B cell (primary cell): ENCODE measurements around the gene IGFBP7. TPM values are rescaled to one million over a fixed set of nuclear protein-coding genes. Genes with fewer than 3 reads are reported as not detected.

Experiments
- ATAC-seq: fragments of 200-7000 bp; cut with Tn5 transposase; one replicate; pipeline ENCODE4 v1.10.0; 2021; ENCODE audit warnings: low read depth, mild to moderate bottlenecking, moderate number of reproducible peaks, moderate library complexity
- CTCF ChIA-PET: fragments of 350-600 bp; sonication (Branson Sonifier 250); formaldehyde crosslinking; loops from one replicate; lab custom pipeline; 2021; ENCODE audit warnings: antibody characterized with exemption, inconsistent platforms; lab: Charles Lee
- POLR2A ChIA-PET: fragments of 350-600 bp; sonication (Branson Sonifier 250); formaldehyde crosslinking; loops from one replicate; lab custom pipeline; 2021; ENCODE audit warnings: antibody characterized with exemption; lab: Charles Lee
- DNase-seq: peaks from one replicate; pipeline ENCODE4 v3.0.0; 2013
- H2AFZ ChIP-seq: 2 replicates; pipeline ENCODE4 v1.6.1; 2012; ENCODE audit warnings: mild to moderate bottlenecking, low read depth, low read length; ENCODE audit not compliant: insufficient read depth, poor library complexity, severe bottlenecking
- H3K27ac ChIP-seq, 2 donors: 1 replicate in 1 of 2; 2 replicates in 1 of 2; pipeline ENCODE4 v1.5.1; 2012 to 2013; ENCODE audit warnings: low read length in 2 of 2, mild to moderate bottlenecking in 2 of 2, moderate library complexity in 1 of 2
- H3K27me3 ChIP-seq, 4 experiments: fragments of 200-600 bp in 1 of 4; sonication (generic) in 1 of 4; replicated peaks in 1 of 4; 1 replicate in 2 of 4; 2 replicates in 2 of 4; pipeline versions ENCODE4 v1.6.1 to v1.7.0; 2013 to 2016; ENCODE audit warnings: low read length in 3 of 4, mild to moderate bottlenecking in 2 of 4, mixed read lengths in 1 of 4, moderate library complexity in 1 of 4; ENCODE audit not compliant: insufficient read depth in 4 of 4, control insufficient read depth in 3 of 4; ENCODE audit errors: control extremely low read depth in 1 of 4
- H3K36me3 ChIP-seq, 2 experiments: replicated peaks in 1 of 2; 1 replicate in 1 of 2; 2 replicates in 1 of 2; pipeline versions ENCODE4 v1.6.1 to v1.7.1; 2013; ENCODE audit warnings: low read length in 1 of 2; ENCODE audit not compliant: insufficient read depth in 2 of 2, control insufficient read depth in 1 of 2; ENCODE audit errors: control extremely low read depth in 1 of 2, extremely low read depth in 1 of 2
- H3K4me1 ChIP-seq, 2 donors: fragments of 200-600 bp in 1 of 2; sonication (generic) in 1 of 2; 1 replicate in 1 of 2; 2 replicates in 1 of 2; pipeline versions ENCODE4 v1.5.1 to v1.6.1; 2013 to 2017; ENCODE audit warnings: low read length in 2 of 2; ENCODE audit not compliant: control insufficient read depth in 2 of 2, insufficient read depth in 2 of 2
- H3K4me2 ChIP-seq: replicated peaks from 2 replicates; pipeline ENCODE3; 2012; ENCODE audit warnings: mild to moderate bottlenecking, low read depth, low read length; ENCODE audit not compliant: poor library complexity, severe bottlenecking
- H3K4me3 ChIP-seq, 5 experiments: fragments of 200-600 bp in 1 of 5; sonication (generic) in 1 of 5; 1 replicate in 3 of 5; 2 replicates in 2 of 5; pipeline versions ENCODE4 v1.5.1 to v1.7.0; 2011 to 2016; ENCODE audit warnings: low read length in 4 of 5, mild to moderate bottlenecking in 4 of 5, low read depth in 2 of 5, control low read depth in 1 of 5, moderate library complexity in 1 of 5; ENCODE audit not compliant: insufficient read depth in 1 of 5; ENCODE audit errors: control extremely low read depth in 1 of 5, extremely low read depth in 1 of 5
- H3K79me2 ChIP-seq: fragments of 200-600 bp; sonication (generic); one replicate; pipeline ENCODE4 v1.6.0; 2016; ENCODE audit warnings: low read length; ENCODE audit not compliant: control insufficient read depth, insufficient read depth
- H3K9ac ChIP-seq: fragments of 200-600 bp; sonication (generic); 2 replicates; pipeline ENCODE4 v1.6.1; 2017; ENCODE audit warnings: mild to moderate bottlenecking, low read length, moderate library complexity
- H3K9me3 ChIP-seq, 3 donors: one replicate each; pipeline versions ENCODE4 v1.6.1 to v1.7.1; 2013; ENCODE audit warnings: low read length in 2 of 3; ENCODE audit not compliant: control insufficient read depth in 2 of 3, insufficient read depth in 1 of 3; ENCODE audit errors: control extremely low read depth in 1 of 3
- H4K20me1 ChIP-seq: 2 replicates; pipeline ENCODE4 v1.6.0; 2012; ENCODE audit warnings: mild to moderate bottlenecking, low read length; ENCODE audit not compliant: insufficient read depth, control insufficient read depth, poor library complexity, severe bottlenecking
- H3K27ac Mint-ChIP-seq: one replicate; pipeline ENCODE4 v1.8.0; 2021; ENCODE audit warnings: mixed read lengths
- H3K27me3 Mint-ChIP-seq: one replicate; pipeline ENCODE4 v1.8.0; 2021; ENCODE audit warnings: mixed read lengths
- H3K4me1 Mint-ChIP-seq: one replicate; pipeline ENCODE4 v1.8.0; 2021; ENCODE audit warnings: mixed read lengths
- H3K4me3 Mint-ChIP-seq: one replicate; pipeline ENCODE4 v1.8.0; 2021; ENCODE audit warnings: mixed read lengths
- H3K9me3 Mint-ChIP-seq: one replicate; pipeline ENCODE4 v1.8.0; 2022; ENCODE audit warnings: mixed read lengths; ENCODE audit not compliant: insufficient read depth
- CTCF ChIP-seq: fragments of 200-600 bp; IDR thresholded peaks from one replicate; pipeline ENCODE4 v1.8.0; 2022; ENCODE audit warnings: antibody characterized with exemption, mild to moderate bottlenecking
- EZH2 ChIP-seq: IDR thresholded peaks from 2 replicates; pipeline ENCODE4 v1.6.1; 2012; ENCODE audit warnings: borderline replicate concordance, low read depth, mild to moderate bottlenecking, moderate library complexity, low read length; ENCODE audit not compliant: insufficient read depth, poor library complexity, severe bottlenecking
- WGBS: methylation state at CpG from one replicate; pipeline ENCODE4 v1.1.5; 2013; ENCODE audit warnings: missing lambda C conversion rate; ENCODE audit not compliant: insufficient coverage; 5-methylcytosine and 5-hydroxymethylcytosine counted together
- intact Hi-C: fragments of 100-400 bp; cut with micrococcal nuclease; formaldehyde crosslinking; loops from one replicate; pipeline ENCODE4 v1.10.0; 2022
- polyA plus RNA-seq: library from polyadenylated mRNA; depleted of rRNA; stranded (reverse); fragments of >200 nt; gene quantifications from 2 replicates; pipeline ENCODE4 v1.2.3, GENCODE V29; 2012
- total RNA-seq, 2 donors: library from RNA; stranded (reverse); fragments of 120-200 nt in 1 of 2; gene quantifications; 1 replicate in 1 of 2; 2 replicates in 1 of 2; pipeline versions ENCODE4 v1.2.3 to v1.2.4, GENCODE V29; 2013 to 2022

Gene IGFBP7
- total and polyA plus RNA-seq, 2 donors (not counting 1 experiment from before 2014, with no cell fraction given) = 0.37 TPM; not detected in 1

GRCh38 chr4:57071326-57071725 lies 38.9 kb downstream of the IGFBP7 start:
- no peaks in the 10 kb centered on the region for H4K20me1 ChIP-seq
- ATAC-seq = no peak
- no peak overlapping the region for H2AFZ ChIP-seq
- no peaks in the 10 kb centered on the region for H3K9me3 Mint-ChIP-seq
- CTCF ChIA-PET = no interaction called here
- no peak overlapping the region for H3K9ac ChIP-seq
- H3K4me1 ChIP-seq = no peaks in the 10 kb centered on the region
- WGBS = 100% methylated on average over 1 of the region's 2 CpGs
- no peaks in the 10 kb centered on the region for H3K36me3 ChIP-seq
- no peak overlapping the region for H3K4me2 ChIP-seq
- no peak overlapping the region for H3K27ac Mint-ChIP-seq
- H3K4me3 Mint-ChIP-seq = no peak overlapping the region
- H3K27me3 Mint-ChIP-seq = peaks cover 4% of the 10 kb centered on the region
- DNase-seq = no peak
- H3K4me1 Mint-ChIP-seq = no peaks in the 10 kb centered on the region
- no peak for TF ChIP-seq CTCF
- no peak for TF ChIP-seq EZH2
- H3K79me2 ChIP-seq = no peaks in the 10 kb centered on the region
- H3K4me3 ChIP-seq = no peak overlapping the region
- no peak overlapping the region for H3K27ac ChIP-seq
- no peaks in the 10 kb centered on the region for H3K9me3 ChIP-seq
- intact Hi-C loops = no loop called here
- POLR2A ChIA-PET = no interaction called here
- H3K27me3 ChIP-seq = no peaks in the 10 kb centered on the region

GRCh38 chr4:57070461-57070860 lies 39.7 kb downstream of the IGFBP7 start:
- Histone ChIP-seq H3K4me1 (no peaks in the 10 kb centered on the region), H3K4me2 (no peak overlapping the region), H2AFZ (no peak overlapping the region), H3K9me3 (no peaks in the 10 kb centered on the region), H3K27me3 (no peaks in the 10 kb centered on the region), H3K4me3 (no peak overlapping the region), H4K20me1 (no peaks in the 10 kb centered on the region), H3K9ac (no peak overlapping the region), H3K79me2 (no peaks in the 10 kb centered on the region), H3K27ac (no peak overlapping the region), H3K36me3 (no peaks in the 10 kb centered on the region)
- Mint-ChIP-seq H3K4me1 (no peaks in the 10 kb centered on the region), H3K27ac (no peak overlapping the region), H3K4me3 (no peak overlapping the region), H3K9me3 (no peaks in the 10 kb centered on the region), H3K27me3 (peaks cover 8% of the 10 kb centered on the region)
- TF ChIP-seq EZH2 = no peak
- TF ChIP-seq CTCF = no peak
- ChIA-PET POLR2A (no interaction called here), CTCF (no interaction called here)
- ATAC-seq (no peak), DNase-seq (no peak)
- intact Hi-C loops = no loop called here
- WGBS = no CpG with 5 or more reads among the region's 2 CpGs
